ENCODE data around the gene DNAJB1.

Gene DNAJB1

GRCh38 chr19:14497228-14497921 lies 20.8 kb downstream of the DNAJB1 start:
- in situ Hi-C loops (cut with HindIII; ENCODE audit: low sequenced_read_pairs), result no loop called here

- in situ Hi-C loops (cut with HindIII; ENCODE audit: low sequenced_read_pairs), result no loop called here
Observed at GRCh38 chr19:14496834-14497227, 21.4 kb downstream of the DNAJB1 start.

GRCh38 chr19:14496029-14496833 lies 22.0 kb downstream of the DNAJB1 start, which contains the start of gene GIPC1:
GIPC1 (minus strand) TSS chr19:14496127; CDS start chr19:14482976, 13,151 bp downstream.
- in situ Hi-C loops (cut with HindIII; ENCODE audit: low sequenced_read_pairs), result no loop called here

GRCh38 chr19:14495672-14496028 lies 22.5 kb downstream of the DNAJB1 start:
- in situ Hi-C loops (cut with HindIII; ENCODE audit: low sequenced_read_pairs), result no loop called here

GRCh38 chr19:14494910-14495671 lies 23.1 kb downstream of the DNAJB1 start:
- in situ Hi-C loops (cut with HindIII; ENCODE audit: low sequenced_read_pairs), result no loop called here

GRCh38 chr19:14494411-14494810 lies 23.8 kb downstream of the DNAJB1 start:
- in situ Hi-C loops (cut with HindIII; ENCODE audit: low sequenced_read_pairs), result no loop called here

- in situ Hi-C loops (cut with HindIII; ENCODE audit: low sequenced_read_pairs), result no loop called here
Observed at GRCh38 chr19:14492756-14493337, 25.4 kb downstream of the DNAJB1 start.

- in situ Hi-C loops (cut with HindIII; ENCODE audit: low sequenced_read_pairs), result no loop called here
Observed at GRCh38 chr19:14487370-14488125, 30.6 kb downstream of the DNAJB1 start.

- in situ Hi-C loops (cut with HindIII; ENCODE audit: low sequenced_read_pairs), result no loop called here
Observed at GRCh38 chr19:14482172-14482941, 35.8 kb downstream of the DNAJB1 start.

GRCh38 chr19:14480700-14481079 lies 37.5 kb downstream of the DNAJB1 start:
- in situ Hi-C loops (cut with HindIII; ENCODE audit: low sequenced_read_pairs), result no loop called here

- in situ Hi-C loops (cut with HindIII; ENCODE audit: low sequenced_read_pairs), result no loop called here
Observed at GRCh38 chr19:14479975-14480699, 38.1 kb downstream of the DNAJB1 start.

GRCh38 chr19:14479309-14479974 lies 38.8 kb downstream of the DNAJB1 start:
- in situ Hi-C loops (cut with HindIII; ENCODE audit: low sequenced_read_pairs), result no loop called here

- in situ Hi-C loops (cut with HindIII; ENCODE audit: low sequenced_read_pairs), result no loop called here
Observed at GRCh38 chr19:14478113-14478545, 40.1 kb downstream of the DNAJB1 start.

- in situ Hi-C loops (cut with HindIII; ENCODE audit: low sequenced_read_pairs), result no loop called here
Observed at GRCh38 chr19:14477418-14478112, 40.6 kb downstream of the DNAJB1 start.

GRCh38 chr19:14476673-14477401 lies 41.4 kb downstream of the DNAJB1 start:
- in situ Hi-C loops (cut with HindIII; ENCODE audit: low sequenced_read_pairs), result no loop called here

- in situ Hi-C loops (cut with HindIII; ENCODE audit: low sequenced_read_pairs), result no loop called here
Observed at GRCh38 chr19:14476327-14476672, 41.9 kb downstream of the DNAJB1 start.
